Endothelial cell of umbilical vein (primary cell): ENCODE measurements around the gene COMMD9.

ENCODE experiments used
- EZH2 ChIP-seq: IDR thresholded peaks from 2 replicates; pipeline ENCODE4 v1.6.1; 2012; ENCODE audit warnings: borderline replicate concordance, low read depth, mild to moderate bottlenecking, moderate library complexity, low read length, inconsistent platforms; ENCODE audit not compliant: severe bottlenecking
- GATA2 ChIP-seq: IDR thresholded peaks from 2 replicates; pipeline ENCODE4 v1.7.0; 2011; ENCODE audit warnings: low read depth, mild to moderate bottlenecking, moderate library complexity, mixed read lengths, low read length; ENCODE audit not compliant: insufficient read length, insufficient read depth
- JUN ChIP-seq: IDR thresholded peaks from 2 replicates; pipeline ENCODE4 v1.6.1; 2011; ENCODE audit warnings: borderline replicate concordance, low read depth; ENCODE audit not compliant: insufficient read length, insufficient read depth
- MYC ChIP-seq: IDR thresholded peaks from one replicate; pipeline ENCODE4 v1.6.1; 2011; ENCODE audit warnings: mild to moderate bottlenecking, low read depth, low read length
- POLR2A ChIP-seq: IDR thresholded peaks from 2 replicates; pipeline ENCODE4 v1.6.1; 2012; ENCODE audit warnings: low read depth, mild to moderate bottlenecking, control low read depth, low read length
- POLR2AphosphoS5 ChIP-seq: IDR thresholded peaks from 2 replicates; pipeline ENCODE4 v1.6.1; 2012; ENCODE audit warnings: low read depth, mild to moderate bottlenecking, control low read depth, low read length, moderate library complexity; ENCODE audit not compliant: insufficient read depth
- TF ChIP-seq, protein P1 (sequence below), 2 donors: IDR thresholded peaks; 1 replicate in 1 of 2; 2 replicates in 1 of 2; pipeline ENCODE4 v1.5.1; 2011; ENCODE audit warnings: low read length in 2 of 2, mild to moderate bottlenecking in 2 of 2, moderate library complexity in 2 of 2, control low read depth in 1 of 2, inconsistent platforms in 1 of 2, low read depth in 1 of 2; ENCODE audit not compliant: insufficient read depth in 1 of 2; ENCODE audit errors: extremely low read depth in 1 of 2
- TF ChIP-seq, protein P2 (sequence below): IDR thresholded peaks from 2 replicates; pipeline ENCODE4 v1.6.1; 2011; ENCODE audit not compliant: insufficient read depth, insufficient read length

DNA sequence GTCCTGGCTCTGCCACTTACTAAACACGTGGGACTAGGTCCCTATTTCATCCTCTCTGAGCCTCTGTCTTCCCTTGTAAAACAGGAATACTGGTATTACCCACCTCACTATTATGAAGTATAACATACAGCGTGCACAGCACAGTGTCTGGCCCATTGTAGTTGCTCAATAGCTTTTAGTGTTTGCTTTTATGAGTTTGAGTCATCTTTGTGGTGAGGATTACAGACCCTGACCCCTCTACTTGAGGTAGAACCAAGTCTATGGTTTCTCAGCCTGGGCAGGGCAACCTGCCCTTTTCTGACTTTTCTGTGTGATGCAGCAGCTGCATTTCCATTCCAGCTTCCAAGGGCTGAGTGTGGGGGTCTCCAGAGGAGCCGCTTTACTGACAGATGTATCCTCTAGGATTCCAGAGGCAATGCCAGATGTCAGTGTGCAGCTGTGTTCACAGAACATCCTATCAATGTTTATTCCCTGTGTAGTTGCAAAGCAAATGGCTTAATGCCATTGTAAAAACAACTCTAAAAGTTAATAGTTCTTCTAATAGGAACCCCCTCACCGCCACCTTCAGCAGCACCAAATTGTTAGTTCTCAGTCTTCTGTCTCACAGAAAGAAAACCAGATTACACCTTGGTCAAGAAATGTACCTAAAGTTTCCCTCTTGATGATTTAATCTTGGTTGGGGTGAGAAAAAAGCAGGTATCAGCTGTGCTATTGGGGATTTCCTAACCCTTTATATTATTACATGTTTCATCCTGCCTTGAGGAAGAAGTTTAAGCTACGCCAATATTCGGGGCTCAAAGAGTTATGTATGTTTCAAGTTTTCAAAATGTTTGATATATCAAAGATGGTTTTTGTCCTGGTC, 23.6 kb upstream of the COMMD9 start:
- TF ChIP-seq, protein P1, sequence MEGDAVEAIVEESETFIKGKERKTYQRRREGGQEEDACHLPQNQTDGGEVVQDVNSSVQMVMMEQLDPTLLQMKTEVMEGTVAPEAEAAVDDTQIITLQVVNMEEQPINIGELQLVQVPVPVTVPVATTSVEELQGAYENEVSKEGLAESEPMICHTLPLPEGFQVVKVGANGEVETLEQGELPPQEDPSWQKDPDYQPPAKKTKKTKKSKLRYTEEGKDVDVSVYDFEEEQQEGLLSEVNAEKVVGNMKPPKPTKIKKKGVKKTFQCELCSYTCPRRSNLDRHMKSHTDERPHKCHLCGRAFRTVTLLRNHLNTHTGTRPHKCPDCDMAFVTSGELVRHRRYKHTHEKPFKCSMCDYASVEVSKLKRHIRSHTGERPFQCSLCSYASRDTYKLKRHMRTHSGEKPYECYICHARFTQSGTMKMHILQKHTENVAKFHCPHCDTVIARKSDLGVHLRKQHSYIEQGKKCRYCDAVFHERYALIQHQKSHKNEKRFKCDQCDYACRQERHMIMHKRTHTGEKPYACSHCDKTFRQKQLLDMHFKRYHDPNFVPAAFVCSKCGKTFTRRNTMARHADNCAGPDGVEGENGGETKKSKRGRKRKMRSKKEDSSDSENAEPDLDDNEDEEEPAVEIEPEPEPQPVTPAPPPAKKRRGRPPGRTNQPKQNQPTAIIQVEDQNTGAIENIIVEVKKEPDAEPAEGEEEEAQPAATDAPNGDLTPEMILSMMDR (IDR thresholded peaks at IDR 0.05; ENCODE audit: extremely low read depth in 1 of 2, insufficient read depth in 1 of 2, low read depth in 1 of 2, low read length in 2 of 2), result no peak
- no peak for TF ChIP-seq POLR2A
- no peak for TF ChIP-seq GATA2
- no peak for TF ChIP-seq JUN
- no peak for TF ChIP-seq EZH2
- TF ChIP-seq POLR2AphosphoS5, result no peak
- TF ChIP-seq MYC, result no peak
- TF ChIP-seq, protein P2, sequence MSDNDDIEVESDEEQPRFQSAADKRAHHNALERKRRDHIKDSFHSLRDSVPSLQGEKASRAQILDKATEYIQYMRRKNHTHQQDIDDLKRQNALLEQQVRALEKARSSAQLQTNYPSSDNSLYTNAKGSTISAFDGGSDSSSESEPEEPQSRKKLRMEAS, result no peak
